ENCODE results near the gene TEAD4. TPM values are rescaled to one million over a fixed set of nuclear protein-coding genes. Genes with fewer than 3 reads are reported as not detected.

The TEAD4 gene
- total RNA-seq, 1 experiment from 2014 or later: 27.3 TPM

DNA sequence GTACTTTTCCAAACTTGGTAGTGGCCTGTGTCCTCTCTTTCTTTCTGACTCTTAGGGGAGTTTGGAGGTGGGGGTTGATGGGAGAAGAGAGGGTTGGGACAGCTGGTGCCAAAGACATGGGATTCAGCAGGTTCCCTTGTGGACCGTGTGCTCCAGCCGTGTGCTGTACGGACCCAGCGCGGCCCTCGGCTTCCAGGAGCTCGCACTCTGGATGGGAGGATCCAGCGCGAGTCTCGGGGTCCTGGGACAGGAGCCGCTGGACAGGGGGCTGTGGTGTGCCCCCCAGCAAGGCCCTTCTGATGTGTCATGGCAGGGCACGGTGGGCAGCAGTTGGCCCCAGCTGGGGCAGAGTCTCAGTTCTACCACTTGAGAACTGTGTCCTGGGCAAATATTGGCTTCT lies 73.0 kb downstream of the TEAD4 start:
- no peak for DNase-seq (ENCODE audit: low read depth)

GRCh38 chr12:3032770-3033538 lies 73.8 kb downstream of the TEAD4 start:
- DNase-seq (ENCODE audit: low read depth): no peak

- no peak for DNase-seq (ENCODE audit: low read depth)
Measured at GRCh38 chr12:3033539-3033867, 74.3 kb downstream of the TEAD4 start.

DNA sequence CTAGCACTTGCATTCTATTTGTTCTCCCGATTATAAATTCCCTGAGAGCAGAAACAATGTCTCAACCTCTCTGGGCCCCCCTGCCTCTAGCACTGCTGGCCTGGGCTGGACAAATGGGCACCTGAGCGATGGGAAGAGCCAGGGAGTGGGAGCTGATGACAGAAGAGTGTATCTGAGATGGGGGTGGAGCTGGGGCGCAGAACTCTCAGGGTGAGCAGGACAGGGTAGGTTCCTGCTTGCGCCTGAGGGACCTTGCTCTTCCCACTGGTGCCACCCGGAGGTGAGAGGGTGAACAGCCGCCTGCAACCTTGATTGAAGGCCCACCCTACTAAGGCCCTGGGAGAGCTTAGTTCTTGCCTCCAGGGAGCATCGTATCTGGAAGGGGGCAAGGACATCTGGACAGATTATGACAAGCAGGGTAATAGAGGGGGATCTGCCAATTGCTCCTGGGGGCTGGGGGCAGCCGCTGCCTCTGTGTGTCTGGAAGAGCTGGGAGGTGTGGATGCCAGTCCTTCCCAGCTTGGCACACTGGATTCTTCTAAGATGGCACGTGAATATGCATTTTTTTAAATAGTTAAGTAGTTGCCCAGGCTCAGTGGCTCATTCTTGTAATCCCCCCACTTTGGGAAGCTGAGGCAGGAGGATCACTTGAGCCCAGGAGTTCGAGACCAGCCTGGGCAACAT lies 75.0 kb downstream of the TEAD4 start:
- DNase-seq (ENCODE audit: low read depth): peak; percentile 70

GRCh38 chr12:3035171-3035570 lies 76.0 kb downstream of the TEAD4 start:
- DNase-seq (ENCODE audit: low read depth): no peak

GRCh38 chr12:3035815-3036702 lies 76.9 kb downstream of the TEAD4 start:
- DNase-seq (ENCODE audit: low read depth): no peak

GRCh38 chr12:3036901-3037600 lies 77.9 kb downstream of the TEAD4 start:
- DNase-seq (ENCODE audit: low read depth): no peak

DNA sequence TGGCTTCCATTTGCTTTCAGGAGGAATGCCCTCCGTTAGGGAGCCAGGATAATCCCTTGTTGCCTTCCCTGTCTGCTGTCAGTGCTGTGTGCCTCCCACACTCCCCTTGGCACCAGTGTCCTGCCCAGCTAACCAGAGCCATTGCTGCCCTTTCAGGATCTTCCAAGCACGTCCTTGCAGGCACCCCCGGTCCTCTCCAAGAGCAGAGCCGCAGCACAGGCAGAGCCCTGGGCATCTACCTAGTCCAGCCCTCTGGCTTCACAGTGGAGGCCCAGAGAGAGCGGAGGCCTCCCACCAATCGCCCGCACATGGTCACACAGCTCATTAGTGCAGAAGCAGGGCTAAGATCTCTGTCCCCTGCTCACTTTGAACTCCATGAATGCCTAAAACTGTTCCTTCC lies 79.0 kb downstream of the TEAD4 start:
- DNase-seq (ENCODE audit: low read depth): no peak

DNA sequence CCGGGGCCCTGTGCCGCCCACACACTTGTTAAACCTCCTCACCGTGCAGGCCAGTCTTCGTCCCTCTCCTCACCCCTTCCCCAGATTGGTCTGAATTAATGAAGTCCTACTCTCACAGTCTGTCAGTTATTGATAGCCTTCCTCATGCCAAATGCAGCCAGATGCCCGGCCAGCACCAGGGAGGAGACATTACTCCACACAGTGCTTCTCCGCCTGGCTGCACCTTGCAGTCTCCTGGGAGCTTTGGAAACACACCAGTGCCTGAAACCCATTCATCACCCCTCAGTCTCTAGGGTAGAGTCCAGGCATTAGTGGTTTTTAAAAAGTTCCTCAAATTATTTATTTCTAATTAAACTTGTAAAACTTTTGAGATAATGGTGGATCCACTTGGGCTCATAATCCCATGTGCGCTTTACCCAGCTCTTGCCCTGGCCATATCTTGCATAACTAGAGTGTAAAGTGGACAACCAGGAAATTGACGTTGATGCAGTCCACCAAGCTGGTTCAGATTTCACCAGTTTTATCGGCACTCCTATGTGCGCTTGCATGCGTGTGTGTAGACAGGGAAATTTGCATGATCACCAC lies 79.8 kb downstream of the TEAD4 start:
- DNase-seq (ENCODE audit: low read depth): no peak

DNA sequence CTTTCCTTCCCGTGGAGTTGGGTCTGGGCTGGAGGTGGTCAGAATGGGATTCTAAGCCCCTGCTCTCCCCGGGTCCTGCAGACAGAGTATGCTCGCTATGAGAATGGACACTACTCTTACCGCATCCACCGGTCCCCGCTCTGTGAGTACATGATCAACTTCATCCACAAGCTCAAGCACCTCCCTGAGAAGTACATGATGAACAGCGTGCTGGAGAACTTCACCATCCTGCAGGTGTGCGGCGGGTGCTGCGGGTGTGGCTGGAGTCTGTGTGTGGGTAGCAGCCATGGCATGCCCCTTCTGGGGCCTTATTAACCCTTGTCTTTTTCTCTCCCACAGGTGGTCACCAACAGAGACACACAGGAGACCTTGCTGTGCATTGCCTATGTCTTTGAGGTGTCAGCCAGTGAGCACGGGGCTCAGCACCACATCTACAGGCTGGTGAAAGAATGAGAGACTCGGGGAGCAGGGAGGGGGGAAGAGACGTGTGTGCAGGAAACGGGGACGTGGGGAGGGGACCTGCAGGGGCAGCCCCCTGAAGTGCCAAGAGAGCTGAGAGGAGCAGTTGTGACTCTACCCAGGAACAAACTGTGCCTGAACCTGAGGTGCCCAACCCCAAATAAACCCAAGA lies 80.9 kb downstream of the TEAD4 start:
- no peak for DNase-seq (ENCODE audit: low read depth)

- DNase-seq (ENCODE audit: low read depth): no peak
Measured at GRCh38 chr12:3040663-3041544, 81.7 kb downstream of the TEAD4 start.

GRCh38 chr12:3041558-3042164 lies 82.5 kb downstream of the TEAD4 start:
- DNase-seq (ENCODE audit: low read depth): peak; percentile 86

GRCh38 chr12:3042394-3042793 lies 83.2 kb downstream of the TEAD4 start:
- no peak for DNase-seq (ENCODE audit: low read depth)

DNA sequence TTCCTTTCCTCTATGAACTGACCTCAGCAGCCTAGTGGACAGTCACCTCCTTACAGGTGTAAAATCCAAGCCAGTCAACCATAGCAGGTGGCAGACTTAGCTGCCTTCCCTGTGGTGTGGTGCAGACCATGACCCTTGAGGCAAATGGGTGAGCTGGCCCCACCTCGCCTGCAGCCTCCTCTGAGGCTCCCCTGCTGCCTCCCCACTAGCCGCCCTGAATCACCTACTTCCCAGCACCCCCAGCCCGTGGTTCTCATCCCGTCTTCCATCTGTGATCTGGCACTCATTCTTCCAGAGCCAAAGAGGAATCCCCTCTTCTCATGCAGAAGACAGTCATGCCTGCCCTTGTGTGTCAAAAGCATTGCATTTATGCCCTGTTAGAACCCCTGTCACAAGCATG lies 83.6 kb downstream of the TEAD4 start:
- DNase-seq (ENCODE audit: low read depth): no peak

GRCh38 chr12:3043406-3043805 lies 84.2 kb downstream of the TEAD4 start:
- DNase-seq (ENCODE audit: low read depth): no peak

GRCh38 chr12:3044141-3044630 lies 85.0 kb downstream of the TEAD4 start:
- no peak for DNase-seq (ENCODE audit: low read depth)

- DNase-seq (ENCODE audit: low read depth): no peak
Measured at GRCh38 chr12:3045494-3045893, 86.3 kb downstream of the TEAD4 start.

- no peak for DNase-seq (ENCODE audit: low read depth)
Measured at GRCh38 chr12:3045989-3046388, 86.8 kb downstream of the TEAD4 start.

GRCh38 chr12:3046441-3047200 lies 87.4 kb downstream of the TEAD4 start:
- DNase-seq (ENCODE audit: low read depth): peak; percentile 61

Data from Daoy (cell line).